Mucosa of stomach (tissue), 1 donor: ENCODE data around the gene EIF3F.
A peak's percentile ranks its signal among the peaks of the same experiment; 100 is the strongest.

Experiments used
- H3K27me3 ChIP-seq: one replicate; pipeline ENCODE4 v1.7.0; 2013; ENCODE audit warnings: mild to moderate bottlenecking, low read length; ENCODE audit not compliant: control insufficient read depth, insufficient read depth
- H3K36me3 ChIP-seq: one replicate; pipeline ENCODE4 v1.7.0; 2013; ENCODE audit warnings: low read length; ENCODE audit not compliant: control insufficient read depth, insufficient read depth
- H3K4me1 ChIP-seq: one replicate; pipeline ENCODE4 v1.7.0; 2013; ENCODE audit warnings: mild to moderate bottlenecking, low read length; ENCODE audit not compliant: control insufficient read depth, insufficient read depth
- H3K4me3 ChIP-seq: one replicate; pipeline ENCODE4 v1.7.0; 2013; ENCODE audit warnings: low read length
- H3K9ac ChIP-seq: one replicate; pipeline ENCODE4 v1.7.0; 2013; ENCODE audit warnings: mild to moderate bottlenecking, low read length, moderate library complexity
- H3K9me3 ChIP-seq: one replicate; pipeline ENCODE4 v1.7.0; 2013; ENCODE audit warnings: mild to moderate bottlenecking, low read length, moderate library complexity; ENCODE audit not compliant: control insufficient read depth
- donor health status: Pancreatic carcinoma.

EIF3F gene

GRCh38 chr11:8016440-8016839 lies 29.3 kb downstream of the EIF3F start:
- no peaks in the 10 kb centered on the region for H3K9me3 ChIP-seq
- no peak overlapping the region for H3K9ac ChIP-seq
- H3K4me3 ChIP-seq, result no peak overlapping the region
- no peaks in the 10 kb centered on the region for H3K4me1 ChIP-seq
- H3K36me3 ChIP-seq, result no peaks in the 10 kb centered on the region
- H3K27me3 ChIP-seq, result peaks cover 50% of the 10 kb centered on the region

- H3K27me3 ChIP-seq, result peaks cover 46% of the 10 kb centered on the region
These were observed 29.9 kb downstream of the EIF3F start for GRCh38 chr11:8017071-8017470.

GRCh38 chr11:8017894-8018483 lies 30.9 kb downstream of the EIF3F start:
- Histone ChIP-seq H3K36me3 (no peaks in the 10 kb centered on the region), H3K4me1 (no peaks in the 10 kb centered on the region), H3K9ac (no peak overlapping the region), H3K27me3 (peaks cover 46% of the 10 kb centered on the region), H3K9me3 (no peaks in the 10 kb centered on the region), H3K4me3 (no peak overlapping the region)

More at GRCh38 chr11:8017071-8017470, 29.9 kb downstream of the EIF3F start:
- no peaks in the 10 kb centered on the region for H3K9me3 ChIP-seq
- no peak overlapping the region for H3K4me3 ChIP-seq
- no peaks in the 10 kb centered on the region for H3K4me1 ChIP-seq
- no peak overlapping the region for H3K9ac ChIP-seq
- H3K36me3 ChIP-seq, result no peaks in the 10 kb centered on the region

- Histone ChIP-seq H3K4me1 (no peaks in the 10 kb centered on the region), H3K9me3 (no peaks in the 10 kb centered on the region), H3K27me3 (peaks cover 46% of the 10 kb centered on the region), H3K4me3 (peak overlapping the region; percentile 22), H3K9ac (peak overlapping the region; percentile 64), H3K36me3 (no peaks in the 10 kb centered on the region)
These were observed 31.6 kb downstream of the EIF3F start for GRCh38 chr11:8018484-8019313.

GRCh38 chr11:8019314-8020243 lies 32.4 kb downstream of the EIF3F start:
- Histone ChIP-seq H3K9ac (peak overlapping the region; percentile 64), H3K9me3 (no peaks in the 10 kb centered on the region), H3K27me3 (peaks cover 46% of the 10 kb centered on the region), H3K4me1 (no peaks in the 10 kb centered on the region), H3K36me3 (no peaks in the 10 kb centered on the region), H3K4me3 (peak overlapping the region; percentile 22)

GRCh38 chr11:8020244-8020597 lies 33.1 kb downstream of the EIF3F start:
- Histone ChIP-seq H3K9ac (no peak overlapping the region), H3K27me3 (peaks cover 46% of the 10 kb centered on the region), H3K9me3 (no peaks in the 10 kb centered on the region), H3K4me3 (no peak overlapping the region), H3K4me1 (no peaks in the 10 kb centered on the region), H3K36me3 (no peaks in the 10 kb centered on the region)

- Histone ChIP-seq H3K36me3 (no peaks in the 10 kb centered on the region), H3K27me3 (peaks cover 37% of the 10 kb centered on the region), H3K9me3 (no peaks in the 10 kb centered on the region), H3K4me1 (no peaks in the 10 kb centered on the region), H3K9ac (no peak overlapping the region), H3K4me3 (no peak overlapping the region)
These were observed 34.8 kb downstream of the EIF3F start for GRCh38 chr11:8021920-8022319.

GRCh38 chr11:8022876-8023275 lies 35.7 kb downstream of the EIF3F start:
- Histone ChIP-seq H3K36me3 (no peaks in the 10 kb centered on the region), H3K9ac (no peak overlapping the region), H3K4me1 (no peaks in the 10 kb centered on the region), H3K4me3 (no peak overlapping the region), H3K27me3 (peaks cover 28% of the 10 kb centered on the region), H3K9me3 (no peaks in the 10 kb centered on the region)

GRCh38 chr11:8023831-8024555 lies 36.9 kb downstream of the EIF3F start:
- Histone ChIP-seq H3K36me3 (no peaks in the 10 kb centered on the region), H3K9me3 (no peaks in the 10 kb centered on the region), H3K27me3 (peaks cover 17% of the 10 kb centered on the region), H3K4me1 (no peaks in the 10 kb centered on the region), H3K9ac (no peak overlapping the region), H3K4me3 (no peak overlapping the region)

- no peak overlapping the region for H3K4me3 ChIP-seq
These were observed 38.0 kb downstream of the EIF3F start for GRCh38 chr11:8025123-8025522.

GRCh38 chr11:8025816-8026215 lies 38.7 kb downstream of the EIF3F start:
- H3K27me3 ChIP-seq, result peaks cover 4% of the 10 kb centered on the region
- no peak overlapping the region for H3K4me3 ChIP-seq
- H3K4me1 ChIP-seq, result no peaks in the 10 kb centered on the region
- H3K36me3 ChIP-seq, result no peaks in the 10 kb centered on the region
- H3K9me3 ChIP-seq, result no peaks in the 10 kb centered on the region
- no peak overlapping the region for H3K9ac ChIP-seq

More at GRCh38 chr11:8025123-8025522, 38.0 kb downstream of the EIF3F start:
- no peaks in the 10 kb centered on the region for H3K36me3 ChIP-seq
- no peak overlapping the region for H3K9ac ChIP-seq
- no peaks in the 10 kb centered on the region for H3K9me3 ChIP-seq
- no peaks in the 10 kb centered on the region for H3K4me1 ChIP-seq
- H3K27me3 ChIP-seq, result peaks cover 8% of the 10 kb centered on the region
